Adrenal gland (tissue), 5 donors: ENCODE measurements around the gene PRPF18.

ENCODE experiments used
- POLR2A ChIP-seq, 2 donors: fragments of 450-650 bp; IDR thresholded peaks; one replicate each; pipeline ENCODE4 v1.6.1; 2017; ENCODE audit warnings: antibody characterized with exemption in 2 of 2, mild to moderate bottlenecking in 2 of 2, moderate library complexity in 1 of 2
- TF ChIP-seq, protein P1 (sequence below), 6 experiments: fragments of 450-650 bp in 4 of 6; fragments of 200-600 bp in 2 of 6; sonication (generic) in 1 of 6; IDR thresholded peaks; 1 replicate in 5 of 6; 2 replicates in 1 of 6; pipeline versions ENCODE4 v1.5.1 to v1.8.0; 2016 to 2021; ENCODE audit warnings: antibody characterized with exemption in 6 of 6, mild to moderate bottlenecking in 2 of 6, moderate library complexity in 1 of 6
- donor health status: DM: no; HTN: no; CAD: no.

GRCh38 chr10:13617116-13617515 is 30.4 kb downstream of the PRPF18 start:
- TF ChIP-seq, protein P1, sequence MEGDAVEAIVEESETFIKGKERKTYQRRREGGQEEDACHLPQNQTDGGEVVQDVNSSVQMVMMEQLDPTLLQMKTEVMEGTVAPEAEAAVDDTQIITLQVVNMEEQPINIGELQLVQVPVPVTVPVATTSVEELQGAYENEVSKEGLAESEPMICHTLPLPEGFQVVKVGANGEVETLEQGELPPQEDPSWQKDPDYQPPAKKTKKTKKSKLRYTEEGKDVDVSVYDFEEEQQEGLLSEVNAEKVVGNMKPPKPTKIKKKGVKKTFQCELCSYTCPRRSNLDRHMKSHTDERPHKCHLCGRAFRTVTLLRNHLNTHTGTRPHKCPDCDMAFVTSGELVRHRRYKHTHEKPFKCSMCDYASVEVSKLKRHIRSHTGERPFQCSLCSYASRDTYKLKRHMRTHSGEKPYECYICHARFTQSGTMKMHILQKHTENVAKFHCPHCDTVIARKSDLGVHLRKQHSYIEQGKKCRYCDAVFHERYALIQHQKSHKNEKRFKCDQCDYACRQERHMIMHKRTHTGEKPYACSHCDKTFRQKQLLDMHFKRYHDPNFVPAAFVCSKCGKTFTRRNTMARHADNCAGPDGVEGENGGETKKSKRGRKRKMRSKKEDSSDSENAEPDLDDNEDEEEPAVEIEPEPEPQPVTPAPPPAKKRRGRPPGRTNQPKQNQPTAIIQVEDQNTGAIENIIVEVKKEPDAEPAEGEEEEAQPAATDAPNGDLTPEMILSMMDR (IDR thresholded peaks at IDR 0.05) = no peak
- no peak for TF ChIP-seq POLR2A (IDR thresholded peaks at IDR 0.05)
